Hepatocyte (in vitro differentiated cells): ENCODE measurements around the gene MEF2C. TPM values are rescaled to one million over a fixed set of nuclear protein-coding genes. Genes with fewer than 3 reads are reported as not detected.
"Not testable (repeated sequence)": the region's sequence is repeated elsewhere in the genome, so short reads cannot be mapped to it uniquely, and the experiment has no call there.

Experiments used
- DNase-seq: peaks from one replicate; pipeline ENCODE4 v3.0.0-alpha.2; 2016; ENCODE audit warnings: low spot score
- H2AFZ ChIP-seq: fragments of 200-600 bp; sonication (generic); 2 replicates; pipeline ENCODE4 v1.6.0; 2016; ENCODE audit warnings: antibody characterized with exemption, mild to moderate bottlenecking
- H3K27ac ChIP-seq: fragments of 200-600 bp; sonication (generic); 2 replicates; pipeline ENCODE4 v1.5.1; 2016; ENCODE audit warnings: mild to moderate bottlenecking
- H3K27me3 ChIP-seq: fragments of 200-600 bp; sonication (generic); 2 replicates; pipeline ENCODE4 v1.6.1; 2016
- H3K36me3 ChIP-seq: fragments of 200-600 bp; sonication (generic); replicated peaks from 2 replicates; pipeline ENCODE4 v1.5.1; 2016; ENCODE audit warnings: low read depth; ENCODE audit not compliant: insufficient read depth
- H3K4me1 ChIP-seq: fragments of 200-600 bp; sonication (generic); 2 replicates; pipeline ENCODE4 v1.5.1; 2016; ENCODE audit warnings: mild to moderate bottlenecking, moderate library complexity; ENCODE audit not compliant: insufficient read depth
- H3K4me2 ChIP-seq: fragments of 200-600 bp; sonication (generic); 2 replicates; pipeline ENCODE4 v1.6.0; 2016
- H3K4me3 ChIP-seq: fragments of 200-600 bp; sonication (generic); 2 replicates; pipeline ENCODE4 v1.5.1; 2016; ENCODE audit warnings: mild to moderate bottlenecking
- H3K79me2 ChIP-seq: fragments of 200-600 bp; sonication (generic); 2 replicates; pipeline ENCODE4 v1.6.0; 2017; ENCODE audit warnings: mild to moderate bottlenecking
- H3K9me2 ChIP-seq: fragments of 200-600 bp; sonication (generic); replicated peaks from 2 replicates; pipeline ENCODE4 v1.6.0; 2017; ENCODE audit warnings: mild to moderate bottlenecking; ENCODE audit not compliant: insufficient read depth
- H3K9me3 ChIP-seq: fragments of 200-600 bp; sonication (generic); 2 replicates; pipeline ENCODE4 v1.5.1; 2016; ENCODE audit warnings: low read depth, mild to moderate bottlenecking
- H4K20me1 ChIP-seq: fragments of 200-600 bp; sonication (generic); 2 replicates; pipeline ENCODE4 v1.6.0; 2016; ENCODE audit warnings: mild to moderate bottlenecking; ENCODE audit not compliant: insufficient read depth, poor library complexity, severe bottlenecking
- EZH2 ChIP-seq: fragments of 200-600 bp; sonication (generic); IDR thresholded peaks from 2 replicates; pipeline ENCODE4 v1.6.1; 2016; ENCODE audit warnings: antibody characterized with exemption, mild to moderate bottlenecking, borderline replicate concordance
- EZH2phosphoT487 ChIP-seq: fragments of 200-600 bp; sonication (generic); IDR thresholded peaks from one replicate; pipeline ENCODE4 v1.6.1; 2018; ENCODE audit warnings: antibody characterized with exemption, mild to moderate bottlenecking, low read depth, moderate library complexity; ENCODE audit not compliant: unreplicated experiment, severe bottlenecking
- WGBS: methylation state at CpG from one replicate; pipeline ENCODE4 v1.1.6; 2016; ENCODE audit warnings: low lambda C conversion rate; ENCODE audit errors: missing lambda C conversion rate; 5-methylcytosine and 5-hydroxymethylcytosine counted together
- polyA plus RNA-seq: library from polyadenylated mRNA; unstranded; fragments of >200 nt; fragmentation: Nextera tagmentation; extraction: Ambion mirVana; gene quantifications from 2 replicates; pipeline ENCODE4 v1.2.1, GENCODE V29; 2016
- total RNA-seq: library from RNA; depleted of rRNA; stranded (reverse); fragments of >200 nt; gene quantifications from 2 replicates; pipeline ENCODE4 v1.2.3, GENCODE V29; 2014
- TF ChIP-seq, protein P1 (sequence below): fragments of 200-600 bp; sonication (generic); IDR thresholded peaks from 2 replicates; pipeline ENCODE4 v1.5.1; 2016; ENCODE audit warnings: antibody characterized with exemption, mild to moderate bottlenecking; ENCODE audit not compliant: poor library complexity

MEF2C gene
- total and polyA plus RNA-seq, 2 experiments from 2014 or later, result 5.9 to 14.6 TPM

DNA sequence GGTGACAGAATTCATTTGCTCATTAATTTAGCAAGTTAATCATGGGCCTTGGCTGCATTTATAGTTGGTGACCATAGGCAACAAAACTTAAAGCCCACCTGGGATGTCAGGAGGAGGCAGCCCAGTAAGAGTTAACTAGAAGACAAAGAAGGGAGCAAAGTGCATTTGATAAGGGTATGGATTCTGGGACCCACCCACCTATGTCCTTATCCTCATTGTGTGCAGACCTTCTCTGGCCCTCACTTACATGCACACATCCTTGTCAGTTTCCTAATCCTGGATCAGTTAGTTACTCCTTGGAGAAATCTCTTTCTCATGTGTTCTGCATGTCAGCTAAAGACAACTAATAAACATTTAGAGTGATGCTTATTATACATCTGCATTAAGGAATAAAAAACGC, 24.6 kb downstream of the MEF2C start:
- Histone ChIP-seq H4K20me1 (no peaks in the 10 kb centered on the region), H3K9me2 (no peaks in the 10 kb centered on the region), H3K27ac (no peak overlapping the region), H3K4me1 (no peaks in the 10 kb centered on the region), H3K36me3 (no peaks in the 10 kb centered on the region), H3K79me2 (no peaks in the 10 kb centered on the region), H3K4me3 (no peak overlapping the region), H3K4me2 (no peak overlapping the region), H2AFZ (no peak overlapping the region), H3K27me3 (no peaks in the 10 kb centered on the region), H3K9me3 (no peaks in the 10 kb centered on the region)
- no peak for DNase-seq
- WGBS, result 89% methylated on average over 1 of the region's 1 CpG
- TF ChIP-seq, protein P1, sequence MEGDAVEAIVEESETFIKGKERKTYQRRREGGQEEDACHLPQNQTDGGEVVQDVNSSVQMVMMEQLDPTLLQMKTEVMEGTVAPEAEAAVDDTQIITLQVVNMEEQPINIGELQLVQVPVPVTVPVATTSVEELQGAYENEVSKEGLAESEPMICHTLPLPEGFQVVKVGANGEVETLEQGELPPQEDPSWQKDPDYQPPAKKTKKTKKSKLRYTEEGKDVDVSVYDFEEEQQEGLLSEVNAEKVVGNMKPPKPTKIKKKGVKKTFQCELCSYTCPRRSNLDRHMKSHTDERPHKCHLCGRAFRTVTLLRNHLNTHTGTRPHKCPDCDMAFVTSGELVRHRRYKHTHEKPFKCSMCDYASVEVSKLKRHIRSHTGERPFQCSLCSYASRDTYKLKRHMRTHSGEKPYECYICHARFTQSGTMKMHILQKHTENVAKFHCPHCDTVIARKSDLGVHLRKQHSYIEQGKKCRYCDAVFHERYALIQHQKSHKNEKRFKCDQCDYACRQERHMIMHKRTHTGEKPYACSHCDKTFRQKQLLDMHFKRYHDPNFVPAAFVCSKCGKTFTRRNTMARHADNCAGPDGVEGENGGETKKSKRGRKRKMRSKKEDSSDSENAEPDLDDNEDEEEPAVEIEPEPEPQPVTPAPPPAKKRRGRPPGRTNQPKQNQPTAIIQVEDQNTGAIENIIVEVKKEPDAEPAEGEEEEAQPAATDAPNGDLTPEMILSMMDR, result no peak
- TF ChIP-seq EZH2phosphoT487 (no peak), EZH2 (no peak)

- not testable (repeated sequence) for H3K27me3 ChIP-seq, H3K4me2 ChIP-seq, H3K9me3 ChIP-seq, H3K79me2 ChIP-seq, DNase-seq, H3K36me3 ChIP-seq, H4K20me1 ChIP-seq, H3K4me3 ChIP-seq, H3K27ac ChIP-seq, H3K4me1 ChIP-seq, H2AFZ ChIP-seq, H3K9me2 ChIP-seq
- WGBS, result 62% methylated on average over 3 of the region's 3 CpGs
Observed at GRCh38 chr5:88856381-88856780, 26.6 kb downstream of the MEF2C start.

DNA sequence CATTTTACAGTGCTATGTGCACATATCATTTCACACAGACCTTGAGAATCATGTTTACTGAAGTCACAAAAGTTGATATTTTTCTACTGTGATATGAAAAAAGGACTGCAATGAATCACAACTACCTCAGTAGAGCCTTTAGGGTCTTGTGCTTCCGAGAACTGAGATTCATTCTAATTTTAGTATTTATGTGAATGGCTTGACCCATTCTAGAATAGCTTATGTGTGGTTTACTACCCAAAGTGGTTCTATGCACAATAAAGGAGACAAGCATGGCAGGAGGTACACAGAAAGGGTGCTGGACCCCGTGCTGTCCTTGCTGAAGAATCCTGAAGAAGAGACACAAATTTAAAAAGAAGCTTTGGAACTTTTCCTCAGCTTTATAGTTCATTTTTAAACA, 28.2 kb downstream of the MEF2C start:
- Histone ChIP-seq H3K9me3 (no peaks in the 10 kb centered on the region), H2AFZ (no peak overlapping the region), H3K9me2 (no peaks in the 10 kb centered on the region), H3K4me1 (no peaks in the 10 kb centered on the region), H3K36me3 (no peaks in the 10 kb centered on the region), H4K20me1 (no peaks in the 10 kb centered on the region), H3K27me3 (no peaks in the 10 kb centered on the region), H3K27ac (no peak overlapping the region), H3K4me2 (no peak overlapping the region), H3K79me2 (no peaks in the 10 kb centered on the region), H3K4me3 (no peak overlapping the region)
- no peak for DNase-seq
- WGBS, result 92% methylated on average over 2 of the region's 2 CpGs
- TF ChIP-seq, protein P1, result no peak
- TF ChIP-seq EZH2phosphoT487 (no peak), EZH2 (no peak)

GRCh38 chr5:88847420-88847819, 35.6 kb downstream of the MEF2C start:
- Histone ChIP-seq H3K27me3 (no peaks in the 10 kb centered on the region), H3K9me2 (no peaks in the 10 kb centered on the region), H3K36me3 (no peaks in the 10 kb centered on the region), H3K4me3 (no peak overlapping the region), H3K4me2 (no peak overlapping the region), H3K4me1 (no peaks in the 10 kb centered on the region), H3K27ac (no peak overlapping the region), H2AFZ (no peak overlapping the region), H3K79me2 (no peaks in the 10 kb centered on the region), H3K9me3 (no peaks in the 10 kb centered on the region), H4K20me1 (no peaks in the 10 kb centered on the region)
- 93% methylated on average over 1 of the region's 1 CpG for WGBS
- no peak for TF ChIP-seq EZH2phosphoT487
- no peak for DNase-seq

DNA sequence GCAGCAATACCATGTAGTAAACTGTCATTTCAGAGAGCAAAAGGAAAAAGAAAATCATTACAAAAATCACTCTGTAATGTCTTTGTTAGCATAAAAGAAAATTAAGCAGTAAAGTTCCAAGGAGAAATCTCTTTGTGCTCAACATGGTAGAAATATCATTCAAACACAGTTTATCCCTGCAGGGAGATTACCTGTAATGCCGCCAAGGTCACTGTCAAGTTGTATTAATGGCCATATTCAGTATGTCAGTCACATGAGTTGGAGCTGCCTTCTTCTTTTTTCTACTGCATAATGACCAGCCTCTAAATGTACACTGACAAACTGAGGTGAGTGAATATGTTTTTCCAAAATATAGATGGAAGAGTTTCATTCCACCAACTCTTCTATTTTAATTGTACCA, 36.5 kb downstream of the MEF2C start:
- H3K4me1 ChIP-seq, result no peaks in the 10 kb centered on the region
- WGBS, result 86% methylated on average over 1 of the region's 1 CpG
- no peak for DNase-seq
- TF ChIP-seq, protein P1, result no peak
- no peak for TF ChIP-seq EZH2phosphoT487
- TF ChIP-seq EZH2, result no peak
- H3K4me3 ChIP-seq, result no peak overlapping the region
- H3K4me2 ChIP-seq, result no peak overlapping the region
- H3K9me2 ChIP-seq, result no peaks in the 10 kb centered on the region
- H3K9me3 ChIP-seq, result no peaks in the 10 kb centered on the region
- H3K79me2 ChIP-seq, result no peaks in the 10 kb centered on the region
- H3K36me3 ChIP-seq, result no peaks in the 10 kb centered on the region
- H3K27me3 ChIP-seq, result no peaks in the 10 kb centered on the region
- no peak overlapping the region for H2AFZ ChIP-seq
- no peak overlapping the region for H3K27ac ChIP-seq
- H4K20me1 ChIP-seq, result no peaks in the 10 kb centered on the region
